NCI-H82 (cell line): ENCODE measurements around the gene UXS1.

Experiments used
- DNase-seq: peaks from one replicate; lab custom pipeline; 2025; lab: John Stamatoyannopoulos, UW

UXS1 gene

DNA sequence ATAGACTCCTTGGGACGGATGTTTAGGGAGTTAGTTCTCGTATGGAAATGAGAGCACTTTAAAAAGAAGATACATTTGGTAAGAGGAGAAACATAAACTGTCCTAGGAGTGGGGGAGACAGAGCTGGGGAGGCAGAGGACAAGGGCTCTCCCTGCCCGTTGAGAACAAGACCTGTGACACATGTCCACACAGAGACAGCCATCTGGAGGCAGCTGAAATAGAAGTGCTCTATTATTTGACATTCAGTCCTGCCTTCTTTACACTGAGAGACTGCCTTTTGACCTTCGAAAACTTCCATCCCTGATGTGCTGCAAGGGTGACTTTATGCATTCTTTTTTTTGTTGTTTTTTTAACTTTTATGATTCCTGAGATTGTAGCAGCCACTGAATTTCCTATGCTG, 150.1 kb downstream of the UXS1 start:
- no peak for DNase-seq
